H1 (cell line): ENCODE measurements around the gene ZBTB38. TPM values are rescaled to one million over a fixed set of nuclear protein-coding genes. Genes with fewer than 3 reads are reported as not detected.

ENCODE experiments used
- CTCF ChIA-PET: fragments of 300-600 bp; sonication (Branson Sonifier 250); formaldehyde crosslinking; loops from one replicate; lab custom pipeline; 2021; ENCODE audit not compliant: partially characterized antibody; lab: Charles Lee
- POLR2A ChIA-PET: fragments of 300-600 bp; sonication (Branson Sonifier 250); formaldehyde crosslinking; loops from one replicate; lab custom pipeline; 2021; ENCODE audit warnings: inconsistent platforms; ENCODE audit not compliant: partially characterized antibody; lab: Charles Lee
- DNase-seq, 2 experiments: peaks; one replicate each; pipeline versions ENCODE4 v3.0.0 to v3.0.0-alpha.2; 2010 to 2022; ENCODE audit warnings: low spot score in 2 of 2, low read depth in 1 of 2, mixed read lengths in 1 of 2
- FAIRE-seq: peaks from 2 replicates; lab custom pipeline; 2011; peaks lifted over from hg19 to GRCh38; lab: Jason Lieb, UNC
- H2AFZ ChIP-seq: 2 replicates; pipeline ENCODE4 v1.8.1; 2012; ENCODE audit warnings: low read length, inconsistent platforms
- H2AK5ac ChIP-seq: 2 replicates; pipeline ENCODE4 v1.6.1; 2013; ENCODE audit warnings: low read depth, low read length
- H2BK120ac ChIP-seq: replicated peaks from 2 replicates; pipeline ENCODE3; 2013; ENCODE audit warnings: low read depth, low read length, inconsistent platforms
- H2BK12ac ChIP-seq: 2 replicates; pipeline ENCODE4 v1.6.1; 2013; ENCODE audit warnings: low read depth, low read length
- H2BK15ac ChIP-seq: 2 replicates; pipeline ENCODE4 v1.6.1; 2013; ENCODE audit warnings: low read length
- H2BK20ac ChIP-seq: 2 replicates; pipeline ENCODE4 v1.6.1; 2013; ENCODE audit warnings: low read length
- H2BK5ac ChIP-seq: 2 replicates; pipeline ENCODE4 v1.6.1; 2013; ENCODE audit warnings: low read depth, low read length
- H3K14ac ChIP-seq: 2 replicates; pipeline ENCODE4 v1.6.1; 2013; ENCODE audit warnings: inconsistent platforms; ENCODE audit not compliant: insufficient read length
- H3K18ac ChIP-seq: 2 replicates; pipeline ENCODE4 v1.6.1; 2013; ENCODE audit warnings: low read length; ENCODE audit errors: extremely low read depth
- H3K23ac ChIP-seq: 2 replicates; pipeline ENCODE4 v1.6.1; 2013; ENCODE audit warnings: inconsistent platforms; ENCODE audit not compliant: insufficient read length
- H3K23me2 ChIP-seq: 2 replicates; pipeline ENCODE4 v1.6.1; 2013; ENCODE audit warnings: low read depth, low read length
- H3K27ac ChIP-seq: 2 replicates; pipeline ENCODE4 v1.6.1; 2011; ENCODE audit warnings: low read depth, low read length, inconsistent platforms
- H3K27me3 ChIP-seq, 4 experiments: replicated peaks in 1 of 4; 1 replicate in 1 of 4; 2 replicates in 3 of 4; pipeline versions ENCODE4 v1.6.1 to v1.8.1; 2011 to 2013; ENCODE audit warnings: low read length in 3 of 4, mild to moderate bottlenecking in 3 of 4, inconsistent platforms in 2 of 4, mixed read lengths in 2 of 4, moderate library complexity in 1 of 4; ENCODE audit not compliant: control insufficient read depth in 3 of 4, insufficient read depth in 3 of 4; ENCODE audit errors: extremely low read depth in 1 of 4
- H3K36me3 ChIP-seq, 4 experiments: 2 replicates each; pipeline versions ENCODE4 v1.6.1 to v1.8.1; 2011 to 2013; ENCODE audit warnings: mild to moderate bottlenecking in 4 of 4, low read length in 3 of 4, moderate library complexity in 2 of 4, control low read depth in 1 of 4, inconsistent platforms in 1 of 4; ENCODE audit not compliant: insufficient read depth in 4 of 4, control insufficient read depth in 2 of 4
- H3K4ac ChIP-seq: replicated peaks from 2 replicates; pipeline ENCODE3; 2013; ENCODE audit warnings: low read length, low read depth, mixed read lengths, inconsistent platforms; ENCODE audit not compliant: insufficient read length
- H3K4me1 ChIP-seq, 4 experiments: replicated peaks in 1 of 4; 1 replicate in 1 of 4; 2 replicates in 3 of 4; pipeline versions ENCODE4 v1.6.1 to v1.8.1; 2011 to 2013; ENCODE audit warnings: low read length in 3 of 4, inconsistent platforms in 2 of 4, mixed read lengths in 1 of 4; ENCODE audit not compliant: insufficient read depth in 4 of 4, control insufficient read depth in 3 of 4
- H3K4me2 ChIP-seq, 2 experiments: 2 replicates each; pipeline versions ENCODE4 v1.6.1 to v1.8.1; 2011 to 2013; ENCODE audit warnings: low read depth in 2 of 2, low read length in 2 of 2, control low read depth in 1 of 2, inconsistent platforms in 1 of 2, mild to moderate bottlenecking in 1 of 2; ENCODE audit not compliant: insufficient read depth in 1 of 2
- H3K4me3 ChIP-seq, 4 experiments: fragments of 200-600, 300-600 bp in 1 of 4; sonication (generic), shearing (Covaris generic), sonication (Bioruptor Twin) in 1 of 4; 2 replicates each; pipeline versions ENCODE4 v1.5.1 to v1.8.1; 2011 to 2016; ENCODE audit warnings: low read length in 4 of 4, low read depth in 3 of 4, control low read depth in 2 of 4, inconsistent platforms in 2 of 4, mild to moderate bottlenecking in 2 of 4, mixed read lengths in 1 of 4, moderate library complexity in 1 of 4; ENCODE audit not compliant: insufficient read depth in 2 of 4; ENCODE audit errors: extremely low read depth in 1 of 4
- H3K56ac ChIP-seq: replicated peaks from 2 replicates; pipeline ENCODE3; 2013; ENCODE audit warnings: low read depth, mild to moderate bottlenecking, mixed read lengths, low read length, inconsistent platforms; ENCODE audit not compliant: insufficient read length
- H3K79me1 ChIP-seq: 2 replicates; pipeline ENCODE4 v1.6.1; 2013; ENCODE audit warnings: low read depth, low read length, control low read depth
- H3K79me2 ChIP-seq, 2 experiments: 2 replicates each; pipeline versions ENCODE4 v1.6.1 to v1.8.1; 2012 to 2013; ENCODE audit warnings: low read length in 2 of 2, mild to moderate bottlenecking in 2 of 2, inconsistent platforms in 1 of 2; ENCODE audit not compliant: insufficient read depth in 2 of 2, control insufficient read depth in 1 of 2
- H3K9ac ChIP-seq, 4 experiments: replicated peaks in 1 of 4; 1 replicate in 1 of 4; 2 replicates in 3 of 4; pipeline versions ENCODE4 v1.6.1 to v1.8.1; 2011 to 2013; ENCODE audit warnings: low read depth in 3 of 4, low read length in 3 of 4, control low read depth in 2 of 4, mild to moderate bottlenecking in 2 of 4, moderate library complexity in 2 of 4, inconsistent platforms in 1 of 4; ENCODE audit errors: extremely low read depth in 1 of 4
- H3K9me3 ChIP-seq, 2 experiments: 2 replicates each; pipeline versions ENCODE4 v1.6.1 to v1.8.1; 2012 to 2013; ENCODE audit warnings: mild to moderate bottlenecking in 2 of 2, moderate library complexity in 2 of 2, control low read depth in 1 of 2, inconsistent platforms in 1 of 2, low read depth in 1 of 2, low read length in 1 of 2, mixed read lengths in 1 of 2; ENCODE audit not compliant: insufficient read depth in 2 of 2
- H4K20me1 ChIP-seq, 2 experiments: replicated peaks in 1 of 2; 2 replicates each; pipeline versions ENCODE3 to v1.8.1; 2011 to 2013; ENCODE audit warnings: inconsistent platforms in 2 of 2, low read length in 2 of 2, mild to moderate bottlenecking in 1 of 2; ENCODE audit not compliant: insufficient read depth in 2 of 2, control insufficient read depth in 1 of 2
- H4K5ac ChIP-seq: 2 replicates; pipeline ENCODE4 v1.6.1; 2013; ENCODE audit warnings: low read length, low read depth, mixed read lengths, inconsistent platforms; ENCODE audit not compliant: insufficient read length
- H4K8ac ChIP-seq: 2 replicates; pipeline ENCODE4 v1.8.0; 2013; ENCODE audit warnings: mild to moderate bottlenecking, moderate library complexity, low read length, inconsistent platforms; ENCODE audit not compliant: insufficient read depth; ENCODE audit errors: extremely low read depth
- H4K91ac ChIP-seq: replicated peaks from 2 replicates; pipeline ENCODE3; 2013; ENCODE audit warnings: low read length, mixed read lengths, inconsistent platforms; ENCODE audit not compliant: insufficient read length
- CBX8 ChIP-seq: fragments of 300-800, 300-1000 bp; sonication (generic); IDR thresholded peaks from 2 replicates; pipeline ENCODE4 v1.7.1; 2016; ENCODE audit warnings: low read depth, low read length, borderline replicate concordance
- EGR1 ChIP-seq: IDR thresholded peaks from 2 replicates; pipeline ENCODE4 v1.6.1; 2011; ENCODE audit warnings: low read depth, low read length, borderline replicate concordance
- EP300 ChIP-seq, 2 experiments: IDR thresholded peaks; 1 replicate in 1 of 2; 2 replicates in 1 of 2; pipeline ENCODE4 v1.6.1; 2011 to 2012; ENCODE audit warnings: low read depth in 2 of 2, low read length in 2 of 2, mild to moderate bottlenecking in 2 of 2, borderline replicate concordance in 1 of 2, inconsistent platforms in 1 of 2, moderate library complexity in 1 of 2
- FOSL1 ChIP-seq: IDR thresholded peaks from 2 replicates; pipeline ENCODE4 v1.6.1; 2011; ENCODE audit warnings: mild to moderate bottlenecking, low read depth, low read length, moderate library complexity; ENCODE audit not compliant: insufficient read depth
- KDM1A ChIP-seq: fragments of 200-600, 300-600 bp; sonication (generic); IDR thresholded peaks from 2 replicates; pipeline ENCODE4 v1.7.1; 2016; ENCODE audit warnings: mild to moderate bottlenecking, low read length, borderline replicate concordance
- KDM5A ChIP-seq: fragments of 200-600 bp; IDR thresholded peaks from 2 replicates; pipeline ENCODE4 v1.7.1; 2012; ENCODE audit warnings: mild to moderate bottlenecking, low read length, inconsistent platforms, mixed read lengths
- RBBP5 ChIP-seq: IDR thresholded peaks from 2 replicates; pipeline ENCODE4 v1.7.1; 2012; ENCODE audit warnings: low read depth, mild to moderate bottlenecking, inconsistent platforms, low read length, moderate library complexity, borderline replicate concordance
- SP1 ChIP-seq: IDR thresholded peaks from 2 replicates; pipeline ENCODE4 v1.6.1; 2011; ENCODE audit warnings: low read depth, low read length
- ZNF274 ChIP-seq: IDR thresholded peaks from 2 replicates; pipeline ENCODE4 v1.7.0; 2012; ENCODE audit warnings: low read length, borderline replicate concordance; ENCODE audit errors: extremely low read depth
- WGBS, 2 experiments: shearing (Covaris generic) in 1 of 2; methylation state at CpG; one replicate each; pipeline versions ENCODE4 v1.1.6 to v1.1.7; 2013 to 2015; ENCODE audit warnings: low lambda C conversion rate in 2 of 2, mixed read lengths in 2 of 2, inconsistent platforms in 1 of 2, low coverage in 1 of 2, missing lambda C conversion rate in 1 of 2; ENCODE audit not compliant: insufficient replicate concordance in 2 of 2, insufficient coverage in 1 of 2, insufficient read length in 1 of 2; ENCODE audit errors: extremely low coverage in 1 of 2, missing lambda C conversion rate in 1 of 2; 5-methylcytosine and 5-hydroxymethylcytosine counted together
- polyA plus RNA-seq, 7 experiments: library from polyadenylated mRNA; depleted of rRNA in 3 of 7; stranded (reverse) in 5 of 7; unstranded in 2 of 7; fragments of >200 nt in 5 of 7; fragments of 200-250 nt in 2 of 7; gene quantifications; 1 replicate in 5 of 7; 2 replicates in 1 of 7; 4 replicates in 1 of 7; pipeline versions ENCODE4 v1.2.1 to v1.2.3, GENCODE V29; 2011 to 2013; ENCODE audit warnings: missing spikeins in 2 of 7, mixed read lengths in 2 of 7
- total RNA-seq: library from RNA; stranded (reverse); fragmentation: NEBNext Ultra II Directional; extraction: Animal tissue kit (Norgen Biotek cat#: 25700); gene quantifications from 2 replicates; pipeline ENCODE4 v1.2.1, GENCODE V29; 2021
- TF ChIP-seq, protein P1 (sequence below): IDR thresholded peaks from 2 replicates; pipeline ENCODE4 v1.6.1; 2011; ENCODE audit warnings: low read length, improper control_type of control experiment

The ZBTB38 gene
- total and polyA plus RNA-seq, 2 of the 8 experiments (the other 6 are each of a cell fraction or from before 2014, with no cell fraction given), result 4.4 to 10.5 TPM

DNA sequence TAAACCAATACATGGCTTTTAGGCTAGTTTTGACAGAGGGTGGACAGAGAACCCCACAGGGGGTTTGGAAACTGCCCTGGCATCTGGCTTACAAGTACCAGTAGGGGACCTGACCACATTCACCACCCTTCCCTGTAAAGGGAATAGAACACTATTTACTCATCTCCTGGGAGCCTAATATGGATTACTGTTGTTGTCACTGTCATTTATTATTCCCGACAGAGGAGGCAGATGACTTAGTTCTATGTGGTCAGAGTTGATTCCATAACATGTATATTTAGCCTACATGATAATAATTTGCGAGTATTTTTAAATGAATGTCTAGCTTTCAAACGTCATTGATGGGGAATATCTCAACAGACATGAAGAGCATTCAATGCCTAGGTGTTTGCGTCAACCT lies 15.9 kb downstream of the ZBTB38 start:
- DNase-seq, result no peak
- 89% methylated on average over 4 of the region's 4 CpGs; no CpG with 5 or more reads in 1 of the 2 experiments for WGBS, 2 experiments
- H2BK20ac ChIP-seq, result no peak overlapping the region
- FAIRE-seq, result no peak
- H2AK5ac ChIP-seq, result no peak overlapping the region
- peaks cover 0 to 11% (median 5%) of the 10 kb centered on the region in 4 experiments; a peak in 4 of 7 replicates for H3K4me1 ChIP-seq
- no peak overlapping the region for H4K91ac ChIP-seq
- H2AFZ ChIP-seq, result no peak overlapping the region
- no peak overlapping the region for H3K9ac ChIP-seq
- H3K4me3 ChIP-seq, result no peak overlapping the region
- no peak overlapping the region for H2BK12ac ChIP-seq
- H3K14ac ChIP-seq, result no peak overlapping the region
- no peaks in the 10 kb centered on the region for H3K36me3 ChIP-seq
- H2BK5ac ChIP-seq, result no peak overlapping the region
- H3K4ac ChIP-seq, result no peak overlapping the region
- H3K56ac ChIP-seq, result no peak overlapping the region
- no peak overlapping the region for H4K5ac ChIP-seq
- H3K23me2 ChIP-seq, result no peaks in the 10 kb centered on the region; the same call in 1 of the 2 replicates
- H3K27ac ChIP-seq, result no peak overlapping the region
- no peaks in the 10 kb centered on the region for H4K20me1 ChIP-seq
- no peaks in the 10 kb centered on the region; the same call in 1 of the 2 replicates for H3K79me1 ChIP-seq
- CTCF ChIA-PET, result interaction anchor here (0.6 to 5.4 kb wide), 14 partner anchors 9 to 384 kb away, joined by 3 to 31 read pairs (median 6); partner anchors contain the start of gene PXYLP1
- no peak overlapping the region for H4K8ac ChIP-seq
- POLR2A ChIA-PET, result interaction anchor here (0.9 to 1.6 kb wide), 4 partner anchors 16 to 57 kb away, joined by 3 to 4 read pairs (median 3); no protein-coding TSS in a partner anchor
- no peaks in the 10 kb centered on the region for H3K9me3 ChIP-seq
- H2BK120ac ChIP-seq, result no peak overlapping the region
- no peak overlapping the region for H2BK15ac ChIP-seq
- TF ChIP-seq EGR1, result no peak
- TF ChIP-seq CBX8, result no peak
- no peak for TF ChIP-seq ZNF274
- TF ChIP-seq RBBP5, result no peak
- TF ChIP-seq KDM1A, result no peak
- TF ChIP-seq FOSL1, result no peak
- TF ChIP-seq, protein P1, sequence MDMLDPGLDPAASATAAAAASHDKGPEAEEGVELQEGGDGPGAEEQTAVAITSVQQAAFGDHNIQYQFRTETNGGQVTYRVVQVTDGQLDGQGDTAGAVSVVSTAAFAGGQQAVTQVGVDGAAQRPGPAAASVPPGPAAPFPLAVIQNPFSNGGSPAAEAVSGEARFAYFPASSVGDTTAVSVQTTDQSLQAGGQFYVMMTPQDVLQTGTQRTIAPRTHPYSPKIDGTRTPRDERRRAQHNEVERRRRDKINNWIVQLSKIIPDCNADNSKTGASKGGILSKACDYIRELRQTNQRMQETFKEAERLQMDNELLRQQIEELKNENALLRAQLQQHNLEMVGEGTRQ, result no peak
- no peak for TF ChIP-seq KDM5A
- TF ChIP-seq SP1, result no peak
- TF ChIP-seq EP300 (IDR thresholded peaks at IDR 0.05; ENCODE audit: borderline replicate concordance in 1 of 2, low read depth in 2 of 2, low read length in 2 of 2), result no peak
- TF ChIP-seq, all 59 proteins: peak for 0
- Histone ChIP-seq H3K18ac (no peak overlapping the region), H3K4me2 (no peak overlapping the region), H3K79me2 (no peaks in the 10 kb centered on the region), H3K27me3 (no peaks in the 10 kb centered on the region), H3K23ac (no peak overlapping the region)
